Measurements from ENCODE around the gene TRIM54.
"Not testable (repeated sequence)": the region's sequence is repeated elsewhere in the genome, so short reads cannot be mapped to it uniquely, and the experiment has no call there.

The TRIM54 gene

DNA sequence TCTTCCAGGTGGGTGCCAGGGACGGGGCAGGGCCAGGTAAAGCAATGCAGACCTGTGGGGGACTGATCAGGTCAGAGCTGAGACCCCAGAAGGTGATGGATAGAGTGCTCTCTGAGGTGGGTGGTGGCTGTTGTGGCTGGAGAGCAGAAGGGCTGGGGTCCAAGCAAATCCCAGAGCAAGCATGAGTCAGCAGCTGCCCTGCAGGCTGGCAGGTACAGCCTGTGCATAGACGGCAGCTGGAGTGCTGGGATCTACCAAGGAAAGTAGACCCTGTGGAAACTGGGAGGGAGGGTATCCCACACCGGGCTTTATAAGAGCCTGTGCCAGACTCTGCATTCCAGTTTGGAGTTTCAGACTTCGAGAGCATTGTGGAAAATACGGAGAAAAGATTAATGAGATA is 663 bp downstream of the TRIM54 start:
- DNase-seq (ENCODE audit: low read depth) = no peak

DNA sequence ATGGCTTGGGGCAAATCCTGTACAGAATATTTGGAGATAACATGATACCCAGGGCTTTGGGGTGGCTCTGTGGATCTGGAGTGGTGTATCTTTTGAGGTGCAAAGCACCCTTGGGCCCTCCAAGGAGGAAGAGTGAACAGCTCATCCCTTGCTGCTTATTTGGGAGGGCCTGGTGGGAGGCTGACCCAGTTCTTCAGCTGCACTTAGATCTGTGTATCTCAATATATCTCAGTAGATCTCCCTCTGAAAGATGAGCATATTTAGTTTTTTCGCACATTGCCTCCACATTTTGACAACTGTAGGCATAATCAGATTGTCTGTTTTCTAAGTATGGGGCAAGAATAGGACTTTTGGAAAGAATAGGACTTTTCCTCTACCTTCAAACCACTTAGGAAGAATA is 2.8 kb downstream of the TRIM54 start:
- DNase-seq (ENCODE audit: low read depth) = no peak

GRCh38 chr2:27285481-27285880 is 3.3 kb downstream of the TRIM54 start:
- DNase-seq (ENCODE audit: low read depth) = no peak

DNA sequence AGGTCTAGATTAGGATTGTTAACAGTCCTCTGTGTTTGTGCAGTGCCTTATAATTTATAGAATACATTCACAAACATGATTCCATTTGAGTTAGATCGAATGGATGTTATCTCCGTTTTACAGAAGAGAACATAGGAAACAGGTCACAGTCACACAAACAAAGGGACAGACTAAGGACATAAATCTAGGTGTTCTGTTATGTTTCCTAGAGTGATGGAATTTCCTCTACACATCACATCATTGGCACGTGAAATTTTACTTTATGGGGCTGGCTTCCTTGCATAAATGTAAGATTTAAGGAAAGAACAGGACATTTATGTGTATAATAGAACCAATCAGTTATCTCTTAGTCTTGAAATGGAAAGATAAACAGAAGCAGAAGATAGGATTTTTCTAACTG is 6.4 kb downstream of the TRIM54 start:
- DNase-seq (ENCODE audit: low read depth) = no peak

- DNase-seq (ENCODE audit: low read depth) = no peak
Measured at GRCh38 chr2:27290549-27290948, 8.3 kb downstream of the TRIM54 start.

DNA sequence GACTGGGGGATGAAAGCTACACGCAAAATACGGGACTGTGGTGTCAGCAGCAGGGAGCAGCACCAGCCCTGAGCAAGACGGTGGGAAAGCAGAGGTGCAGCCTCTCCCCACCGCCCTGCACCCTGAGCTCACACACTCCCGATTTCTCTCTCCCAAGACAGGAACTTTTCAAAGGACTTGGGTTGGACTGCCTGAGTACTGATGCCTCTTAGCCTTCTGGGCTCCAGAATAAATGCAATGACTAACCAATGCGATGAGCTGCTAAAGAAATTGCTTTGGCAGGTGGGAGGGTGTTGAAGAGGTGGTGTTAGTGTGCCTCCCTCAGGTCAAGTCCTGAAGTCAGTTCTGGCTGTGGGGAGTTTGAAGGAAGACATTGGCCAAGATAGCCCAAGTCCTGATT is 9.6 kb downstream of the TRIM54 start:
- no peak for DNase-seq (ENCODE audit: low read depth)

- no peak for DNase-seq (ENCODE audit: low read depth)
Measured at GRCh38 chr2:27294928-27295327, 12.7 kb downstream of the TRIM54 start.

GRCh38 chr2:27296481-27296880 is 14.3 kb downstream of the TRIM54 start:
- no peak for DNase-seq (ENCODE audit: low read depth)

DNA sequence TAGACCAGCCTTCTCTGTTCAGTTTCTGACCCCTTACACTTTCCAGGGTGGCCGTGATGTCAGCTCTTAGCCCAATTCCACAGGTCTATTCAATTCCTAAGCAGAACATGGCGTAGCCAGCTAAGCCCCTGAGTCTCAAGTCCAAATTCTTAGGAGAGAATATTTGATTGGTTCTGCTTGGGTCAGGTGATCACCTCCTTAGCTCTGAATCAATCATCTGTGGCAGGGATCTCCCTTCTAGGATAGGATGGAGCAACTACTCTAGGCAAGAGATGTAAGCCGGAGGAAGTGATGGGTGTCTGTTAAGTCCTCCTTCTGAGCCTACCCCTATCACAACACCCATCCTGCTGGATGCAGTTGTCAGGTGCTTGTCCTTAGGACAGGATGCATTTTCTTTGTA is 15.0 kb downstream of the TRIM54 start:
- no peak for DNase-seq (ENCODE audit: low read depth)

GRCh38 chr2:27298391-27299080 is 16.3 kb downstream of the TRIM54 start:
- no peak for DNase-seq (ENCODE audit: low read depth)

GRCh38 chr2:27300606-27301005 is 18.4 kb downstream of the TRIM54 start:
- not testable (repeated sequence) for DNase-seq (ENCODE audit: low read depth)

- DNase-seq (ENCODE audit: low read depth) = no peak
Measured at GRCh38 chr2:27303093-27304025, 21.1 kb downstream of the TRIM54 start.

GRCh38 chr2:27304488-27305240 is 22.4 kb downstream of the TRIM54 start:
- DNase-seq (ENCODE audit: low read depth) = no peak

DNA sequence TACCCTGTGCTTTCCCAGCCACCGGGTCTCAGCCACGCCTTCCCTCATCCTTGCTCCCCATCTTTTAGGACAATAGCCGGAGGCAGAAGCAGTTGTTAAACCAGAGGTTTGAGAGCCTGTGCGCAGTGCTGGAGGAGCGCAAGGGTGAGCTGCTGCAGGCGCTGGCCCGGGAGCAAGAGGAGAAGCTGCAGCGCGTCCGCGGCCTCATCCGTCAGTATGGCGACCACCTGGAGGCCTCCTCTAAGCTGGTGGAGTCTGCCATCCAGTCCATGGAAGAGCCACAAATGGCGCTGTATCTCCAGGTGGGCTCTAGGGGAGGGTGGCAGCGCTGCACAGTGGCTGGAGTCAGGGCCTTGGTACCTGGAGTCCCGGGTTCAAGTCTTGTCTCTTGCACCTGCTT is 23.3 kb downstream of the TRIM54 start:
- no peak for DNase-seq (ENCODE audit: low read depth)

GRCh38 chr2:27306136-27306535 is 23.9 kb downstream of the TRIM54 start:
- DNase-seq (ENCODE audit: low read depth) = no peak

GRCh38 chr2:27306573-27307286 is 24.5 kb downstream of the TRIM54 start:
- no peak for DNase-seq (ENCODE audit: low read depth)

DNA sequence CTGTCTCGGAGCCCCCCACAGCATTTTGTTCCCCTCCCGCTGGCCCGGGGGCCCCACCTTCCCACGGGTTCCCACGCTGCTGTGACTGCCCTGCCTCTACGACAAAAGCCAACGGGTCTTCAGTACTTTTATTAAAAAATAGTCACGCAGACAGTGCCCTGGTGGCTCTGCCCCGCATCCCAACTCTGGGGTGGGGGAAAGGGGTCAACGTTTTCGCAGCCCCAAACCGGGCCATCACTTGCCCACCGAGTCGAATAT is 25.0 kb downstream of the TRIM54 start:
- DNase-seq (ENCODE audit: low read depth) = no peak

- DNase-seq (ENCODE audit: low read depth) = no peak
Measured at GRCh38 chr2:27307545-27308358, 25.5 kb downstream of the TRIM54 start.

DNA sequence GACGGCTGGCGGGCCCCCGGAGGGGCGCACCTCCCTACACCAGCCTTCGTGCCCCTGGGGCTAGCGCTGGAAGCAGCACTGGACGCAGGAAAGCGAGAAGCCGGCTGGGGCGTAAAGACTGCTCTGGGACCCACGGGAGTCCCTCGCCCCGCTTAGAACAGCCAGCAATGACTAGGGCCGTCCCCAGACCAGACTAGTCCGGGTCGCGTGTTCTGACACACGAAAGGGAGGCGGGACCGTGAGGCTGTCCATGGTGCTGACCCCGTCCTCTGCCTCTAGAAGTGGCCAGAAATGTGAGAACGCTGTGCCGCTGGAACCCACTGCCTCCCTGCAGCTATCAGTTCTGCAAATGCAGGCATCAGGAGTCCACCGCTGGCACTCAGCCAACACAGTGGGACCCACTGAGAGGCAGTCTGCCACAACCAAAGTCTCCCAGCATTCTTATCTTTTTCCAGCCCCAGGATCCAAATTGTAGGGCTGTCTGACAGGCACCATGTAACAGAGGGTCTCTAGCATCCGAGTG is 26.2 kb downstream of the TRIM54 start, which contains the start of gene UCN:
Gene UCN (minus strand): TSS at position 87 of the 523 bp plus-strand sequence. CDS start 550 bp downstream, outside the sequence.
- no peak for DNase-seq (ENCODE audit: low read depth)

- DNase-seq (ENCODE audit: low read depth) = no peak
Measured at GRCh38 chr2:27309651-27310050, 27.4 kb downstream of the TRIM54 start.

- no peak for DNase-seq (ENCODE audit: low read depth)
Measured at GRCh38 chr2:27312152-27312551, 29.9 kb downstream of the TRIM54 start.

Data from stimulated activated CD8-positive, alpha-beta memory T cell treated with anti-CD3 and anti-CD28 coated beads, Interleukin-12 subunit alpha, Interleukin-12 subunit beta, amount 100 ng/mL, for 4 hours (primary cell).